ENCODE measurements around the gene TP53RK.

Gene TP53RK

GRCh38 chr20:46648903-46649649 is 40.2 kb downstream of the TP53RK start:
- peak; percentile 91 for FAIRE-seq
- peak; percentile 47 for DNase-seq (ENCODE audit: insufficient read length, low spot score)
- no peak for TF ChIP-seq CTCF (IDR thresholded peaks at IDR 0.05; ENCODE audit: insufficient read depth, missing control alignments)

- no peak for TF ChIP-seq CTCF (IDR thresholded peaks at IDR 0.05; ENCODE audit: insufficient read depth, missing control alignments)
- FAIRE-seq (no peak), DNase-seq (ENCODE audit: insufficient read length, low spot score) (no peak)
Observed at GRCh38 chr20:46647469-46647868, 41.8 kb downstream of the TP53RK start.

- FAIRE-seq (no peak), DNase-seq (ENCODE audit: insufficient read length, low spot score) (no peak)
- TF ChIP-seq CTCF (IDR thresholded peaks at IDR 0.05; ENCODE audit: insufficient read depth, missing control alignments) = no peak
Observed at GRCh38 chr20:46646659-46647380, 42.4 kb downstream of the TP53RK start.

- TF ChIP-seq CTCF (IDR thresholded peaks at IDR 0.05; ENCODE audit: insufficient read depth, missing control alignments) = no peak
- DNase-seq (ENCODE audit: insufficient read length, low spot score) (no peak), FAIRE-seq (no peak)
Observed at GRCh38 chr20:46646122-46646521, 43.1 kb downstream of the TP53RK start.

- FAIRE-seq = no peak
- DNase-seq (ENCODE audit: insufficient read length, low spot score) = no peak
- TF ChIP-seq CTCF (IDR thresholded peaks at IDR 0.05; ENCODE audit: insufficient read depth, missing control alignments) = no peak
Observed at GRCh38 chr20:46644733-46645132, 44.5 kb downstream of the TP53RK start.

GRCh38 chr20:46644160-46644559 is 45.1 kb downstream of the TP53RK start:
- FAIRE-seq = no peak

More at GRCh38 chr20:46644160-46644559, 45.1 kb downstream of the TP53RK start:
- DNase-seq (ENCODE audit: insufficient read length, low spot score) = no peak
- no peak for TF ChIP-seq CTCF (IDR thresholded peaks at IDR 0.05; ENCODE audit: insufficient read depth, missing control alignments)
